OCI-LY7 (cell line): ENCODE data around the gene ZBTB49. TPM values are rescaled to one million over a fixed set of nuclear protein-coding genes. Genes with fewer than 3 reads are reported as not detected.

Source experiments
- BruUV-seq: library from RNA; stranded (reverse); fragments of 400-500 nt; replicated peaks from 2 replicates; lab custom pipeline; 2021; lab: Mats Ljungman, UMichigan
- CTCF ChIA-PET: fragments of 300-600 bp; sonication (Branson Sonifier 250); formaldehyde crosslinking; loops from one replicate; lab custom pipeline; 2022; ENCODE audit warnings: antibody characterized with exemption; ENCODE audit not compliant: unreplicated experiment; lab: Charles Lee
- POLR2A ChIA-PET: fragments of 300-600 bp; sonication (Branson Sonifier 250); formaldehyde crosslinking; loops from one replicate; lab custom pipeline; 2022; ENCODE audit warnings: antibody characterized with exemption; lab: Charles Lee
- DNase-seq: peaks from one replicate; pipeline ENCODE4 v3.0.0-alpha.2; 2015; ENCODE audit warnings: low spot score
- H2AFZ ChIP-seq: fragments of 200-600 bp; sonication (generic), shearing (Covaris generic); 2 replicates; pipeline ENCODE4 v1.6.1; 2014; ENCODE audit warnings: mild to moderate bottlenecking, antibody characterized with exemption, low read length, moderate library complexity
- H3K27ac ChIP-seq: fragments of 200-600 bp; sonication (generic); 2 replicates; pipeline ENCODE4 v1.5.1; 2014; ENCODE audit warnings: mixed run types, low read depth, mild to moderate bottlenecking, moderate library complexity, low read length, inconsistent platforms; ENCODE audit not compliant: poor library complexity, severe bottlenecking
- H3K36me3 ChIP-seq: fragments of 200-600 bp; sonication (generic); 2 replicates; pipeline ENCODE4 v1.6.1; 2014; ENCODE audit warnings: mild to moderate bottlenecking, antibody characterized with exemption, low read length, moderate library complexity, mixed read lengths; ENCODE audit not compliant: insufficient read depth
- H3K4me1 ChIP-seq: fragments of 200-600 bp; sonication (generic); 2 replicates; pipeline ENCODE4 v1.5.1; 2014; ENCODE audit warnings: mild to moderate bottlenecking, low read length; ENCODE audit not compliant: insufficient read depth, poor library complexity, severe bottlenecking
- H3K4me2 ChIP-seq: fragments of 200-600 bp; sonication (generic); 2 replicates; pipeline ENCODE4 v1.6.1; 2014; ENCODE audit warnings: mild to moderate bottlenecking, low read length
- H3K4me3 ChIP-seq: fragments of 200-600 bp; sonication (generic); 2 replicates; pipeline ENCODE4 v1.5.1; 2014; ENCODE audit warnings: mild to moderate bottlenecking, low read depth, low read length; ENCODE audit not compliant: poor library complexity, severe bottlenecking
- H3K79me2 ChIP-seq: fragments of 200-600 bp; sonication (generic); 2 replicates; pipeline ENCODE4 v1.6.1; 2016; ENCODE audit warnings: low read depth, mild to moderate bottlenecking, low read length, moderate library complexity, mixed read lengths; ENCODE audit not compliant: insufficient read depth
- H3K9me2 ChIP-seq: fragments of 200-600 bp; sonication (generic); 2 replicates; pipeline ENCODE4 v1.6.1; 2016; ENCODE audit warnings: mild to moderate bottlenecking, low read length, mixed read lengths; ENCODE audit not compliant: insufficient read depth
- H3K9me3 ChIP-seq: fragments of 200-600 bp; sonication (generic); 2 replicates; pipeline ENCODE4 v1.6.1; 2014; ENCODE audit warnings: mild to moderate bottlenecking, mixed run types, low read length, mixed read lengths
- H4K20me1 ChIP-seq: fragments of 200-600 bp; sonication (generic); 2 replicates; pipeline ENCODE4 v1.6.1; 2014; ENCODE audit warnings: mild to moderate bottlenecking, antibody characterized with exemption, low read length, moderate library complexity, mixed read lengths; ENCODE audit not compliant: insufficient read depth
- EZH2phosphoT487 ChIP-seq: fragments of 200-600 bp; sonication (generic); IDR thresholded peaks from 2 replicates; pipeline ENCODE4 v1.6.1; 2018; ENCODE audit warnings: low read depth, borderline replicate concordance, mild to moderate bottlenecking, mixed run types, antibody characterized with exemption, low read length, moderate library complexity, mixed read lengths
- intact Hi-C: fragments of 100-400 bp; cut with micrococcal nuclease; formaldehyde crosslinking; loops from one replicate; pipeline ENCODE4 v1.10.0; 2022; ENCODE audit not compliant: unreplicated experiment
- total RNA-seq, 2 experiments: library from RNA; depleted of rRNA in 1 of 2; stranded (reverse); fragments of >200 nt in 1 of 2; shearing (Covaris generic) in 1 of 2; gene quantifications; 2 replicates each; pipeline ENCODE4 v1.2.3, GENCODE V29; 2014 to 2022
- TF ChIP-seq, protein P1 (sequence below): fragments of 200-600 bp; sonication (generic); conservative IDR thresholded peaks from 2 replicates; pipeline ENCODE4 v1.5.1; 2014; ENCODE audit warnings: mild to moderate bottlenecking, antibody characterized with exemption, low read length, moderate library complexity, mixed read lengths

Gene ZBTB49
- total RNA-seq, 2 experiments from 2014 or later, result 6.5 to 8.7 TPM

DNA sequence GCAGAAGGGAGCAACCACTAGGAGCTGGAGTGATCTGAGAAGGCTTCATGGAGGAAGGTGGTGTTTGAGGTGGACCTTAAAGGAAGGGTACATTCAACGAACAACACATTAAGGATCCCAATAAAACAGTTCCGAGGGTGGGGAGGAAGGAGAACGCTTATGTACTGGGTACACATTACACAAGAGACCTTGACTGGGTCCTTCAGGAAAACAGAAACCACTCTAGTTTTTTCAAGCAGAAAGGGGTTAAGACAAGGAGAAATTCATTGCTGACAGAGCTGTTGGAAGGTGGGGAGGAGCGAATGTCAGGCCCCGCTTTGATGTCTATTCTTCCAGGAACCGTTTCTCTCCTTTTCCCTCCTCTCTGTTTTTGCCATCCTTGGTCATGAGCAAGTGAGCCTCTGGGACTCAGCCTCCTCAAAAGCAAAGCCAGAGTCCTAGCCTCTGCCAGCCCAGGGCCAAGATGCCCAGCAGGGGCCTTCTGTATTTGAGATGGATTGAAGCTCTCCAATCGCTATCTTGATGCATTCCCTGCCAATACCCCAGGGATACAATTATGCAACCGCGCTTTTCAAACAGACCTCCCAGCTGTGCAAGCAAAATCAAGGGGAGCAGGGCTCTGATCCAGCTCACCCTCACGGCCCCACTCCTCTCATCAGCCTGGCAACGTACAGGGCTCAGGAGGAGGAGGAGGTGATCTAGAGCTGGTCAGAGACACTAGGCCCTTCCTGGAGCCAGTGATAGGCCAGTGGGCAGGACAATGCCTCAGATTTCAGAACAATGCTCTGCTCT lies 48.4 kb downstream of the ZBTB49 start:
- POLR2A ChIA-PET, result interaction anchor here (0.6 to 1.1 kb wide), 3 partner anchors 8 to 80 kb away, joined by 3 to 4 read pairs (median 3); no protein-coding TSS in a partner anchor
- no peaks in the 10 kb centered on the region for H3K9me2 ChIP-seq
- H4K20me1 ChIP-seq, result no peaks in the 10 kb centered on the region
- no peak overlapping the region for H3K27ac ChIP-seq
- peaks cover 6% of the 10 kb centered on the region; the same call in 1 of the 2 replicates for H3K9me3 ChIP-seq
- H3K4me1 ChIP-seq, result peaks cover 31% of the 10 kb centered on the region
- no TSS peak for BruUV-seq
- no peak for TF ChIP-seq EZH2phosphoT487
- TF ChIP-seq, protein P1, sequence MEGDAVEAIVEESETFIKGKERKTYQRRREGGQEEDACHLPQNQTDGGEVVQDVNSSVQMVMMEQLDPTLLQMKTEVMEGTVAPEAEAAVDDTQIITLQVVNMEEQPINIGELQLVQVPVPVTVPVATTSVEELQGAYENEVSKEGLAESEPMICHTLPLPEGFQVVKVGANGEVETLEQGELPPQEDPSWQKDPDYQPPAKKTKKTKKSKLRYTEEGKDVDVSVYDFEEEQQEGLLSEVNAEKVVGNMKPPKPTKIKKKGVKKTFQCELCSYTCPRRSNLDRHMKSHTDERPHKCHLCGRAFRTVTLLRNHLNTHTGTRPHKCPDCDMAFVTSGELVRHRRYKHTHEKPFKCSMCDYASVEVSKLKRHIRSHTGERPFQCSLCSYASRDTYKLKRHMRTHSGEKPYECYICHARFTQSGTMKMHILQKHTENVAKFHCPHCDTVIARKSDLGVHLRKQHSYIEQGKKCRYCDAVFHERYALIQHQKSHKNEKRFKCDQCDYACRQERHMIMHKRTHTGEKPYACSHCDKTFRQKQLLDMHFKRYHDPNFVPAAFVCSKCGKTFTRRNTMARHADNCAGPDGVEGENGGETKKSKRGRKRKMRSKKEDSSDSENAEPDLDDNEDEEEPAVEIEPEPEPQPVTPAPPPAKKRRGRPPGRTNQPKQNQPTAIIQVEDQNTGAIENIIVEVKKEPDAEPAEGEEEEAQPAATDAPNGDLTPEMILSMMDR, result no peak
- no peaks in the 10 kb centered on the region for H3K79me2 ChIP-seq
- peak overlapping the region; percentile 17; the same call in 1 of the 2 replicates for H2AFZ ChIP-seq
- intact Hi-C loops, result no loop called here
- H3K4me2 ChIP-seq, result no peak overlapping the region
- CTCF ChIA-PET, result interaction anchor here (0.8 kb wide), 1 partner anchor 89 kb away, joined by 3 read pairs; no protein-coding TSS in a partner anchor
- DNase-seq, result no peak
- no peaks in the 10 kb centered on the region; the same call in 1 of the 2 replicates for H3K36me3 ChIP-seq
- no peak overlapping the region for H3K4me3 ChIP-seq

DNA sequence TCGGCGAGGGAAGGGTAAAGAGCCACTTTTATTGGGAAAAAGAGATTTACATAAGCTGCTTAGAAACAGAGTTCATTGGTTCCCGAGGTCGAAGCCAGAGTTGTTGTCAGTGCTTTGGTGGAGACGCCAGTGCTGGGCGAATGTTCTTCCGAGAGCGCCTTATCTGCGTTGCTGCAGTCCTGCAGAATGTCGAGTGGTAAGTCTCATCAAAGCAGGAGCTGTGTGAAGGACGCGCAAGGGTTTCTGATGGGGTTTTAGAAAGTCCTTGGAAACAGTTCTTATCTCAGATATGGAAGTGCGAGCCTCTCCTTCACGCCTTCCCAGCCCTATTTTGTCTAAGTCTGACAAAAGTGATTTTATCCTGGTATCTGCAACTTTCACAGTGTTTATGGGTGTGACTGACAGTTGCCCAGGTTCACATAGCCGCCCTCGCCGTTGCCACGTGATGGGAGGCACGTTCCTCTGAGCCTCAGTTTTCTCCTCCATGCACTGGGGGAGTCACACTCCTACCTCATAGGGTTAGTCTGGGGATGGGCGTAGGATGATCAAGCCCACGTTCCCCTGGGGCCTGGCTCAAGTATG lies 49.5 kb downstream of the ZBTB49 start:
- Histone ChIP-seq H2AFZ (no peak overlapping the region), H3K4me3 (no peak overlapping the region), H3K4me1 (peaks cover 38% of the 10 kb centered on the region), H3K9me2 (no peaks in the 10 kb centered on the region), H3K36me3 (no peaks in the 10 kb centered on the region; the same call in 1 of the 2 replicates), H4K20me1 (no peaks in the 10 kb centered on the region), H3K9me3 (peaks cover 6% of the 10 kb centered on the region; the same call in 1 of the 2 replicates), H3K4me2 (no peak overlapping the region), H3K27ac (no peak overlapping the region), H3K79me2 (no peaks in the 10 kb centered on the region)
- no peak for DNase-seq
- no TSS peak for BruUV-seq
- intact Hi-C loops, result loop anchor here (10.0 kb wide), 1 partner anchor 385 kb away; no protein-coding TSS in a partner anchor
- ChIA-PET POLR2A (no interaction called here), CTCF (interaction anchor here (0.8 kb wide), 1 partner anchor 90 kb away, joined by 3 read pairs; no protein-coding TSS in a partner anchor)
- TF ChIP-seq, protein P1, result no peak
- TF ChIP-seq EZH2phosphoT487, result no peak
